Measurements from ENCODE around the gene CLIC1.

DNA sequence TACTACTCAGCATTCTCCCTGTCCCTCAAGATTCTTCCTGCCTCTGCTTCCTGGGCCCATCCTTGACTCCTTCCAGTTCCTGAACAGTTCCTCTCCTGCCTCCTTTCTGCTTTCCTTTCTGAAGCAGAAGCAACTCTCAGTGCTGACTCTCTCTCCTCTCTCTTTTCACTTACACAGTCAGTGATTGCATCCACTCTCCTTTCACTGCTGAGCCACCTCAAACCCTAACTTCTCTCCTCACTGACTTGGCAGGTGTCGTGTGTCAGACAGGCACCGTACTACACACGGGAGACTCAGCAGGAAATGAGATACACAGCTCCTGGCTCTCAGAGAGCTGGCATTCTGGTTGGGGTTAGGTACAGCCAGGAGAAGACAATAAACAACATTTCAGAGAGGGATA, 38.8 kb downstream of the CLIC1 start:
- TF ChIP-seq, protein P1, sequence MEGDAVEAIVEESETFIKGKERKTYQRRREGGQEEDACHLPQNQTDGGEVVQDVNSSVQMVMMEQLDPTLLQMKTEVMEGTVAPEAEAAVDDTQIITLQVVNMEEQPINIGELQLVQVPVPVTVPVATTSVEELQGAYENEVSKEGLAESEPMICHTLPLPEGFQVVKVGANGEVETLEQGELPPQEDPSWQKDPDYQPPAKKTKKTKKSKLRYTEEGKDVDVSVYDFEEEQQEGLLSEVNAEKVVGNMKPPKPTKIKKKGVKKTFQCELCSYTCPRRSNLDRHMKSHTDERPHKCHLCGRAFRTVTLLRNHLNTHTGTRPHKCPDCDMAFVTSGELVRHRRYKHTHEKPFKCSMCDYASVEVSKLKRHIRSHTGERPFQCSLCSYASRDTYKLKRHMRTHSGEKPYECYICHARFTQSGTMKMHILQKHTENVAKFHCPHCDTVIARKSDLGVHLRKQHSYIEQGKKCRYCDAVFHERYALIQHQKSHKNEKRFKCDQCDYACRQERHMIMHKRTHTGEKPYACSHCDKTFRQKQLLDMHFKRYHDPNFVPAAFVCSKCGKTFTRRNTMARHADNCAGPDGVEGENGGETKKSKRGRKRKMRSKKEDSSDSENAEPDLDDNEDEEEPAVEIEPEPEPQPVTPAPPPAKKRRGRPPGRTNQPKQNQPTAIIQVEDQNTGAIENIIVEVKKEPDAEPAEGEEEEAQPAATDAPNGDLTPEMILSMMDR (conservative IDR thresholded peaks at IDR 0.05; ENCODE audit: low read length): no peak
- no peak for TF ChIP-seq EZH2phosphoT487 (IDR thresholded peaks at IDR 0.05; ENCODE audit: borderline replicate concordance, low read depth, low read length)

Measured in OCI-LY7 (cell line).